Measurements from ENCODE around the gene CHRNG.

The CHRNG gene

GRCh38 chr2:232505856-232506255 is 33.6 kb upstream of the CHRNG start:
- DNase-seq, result no peak

DNA sequence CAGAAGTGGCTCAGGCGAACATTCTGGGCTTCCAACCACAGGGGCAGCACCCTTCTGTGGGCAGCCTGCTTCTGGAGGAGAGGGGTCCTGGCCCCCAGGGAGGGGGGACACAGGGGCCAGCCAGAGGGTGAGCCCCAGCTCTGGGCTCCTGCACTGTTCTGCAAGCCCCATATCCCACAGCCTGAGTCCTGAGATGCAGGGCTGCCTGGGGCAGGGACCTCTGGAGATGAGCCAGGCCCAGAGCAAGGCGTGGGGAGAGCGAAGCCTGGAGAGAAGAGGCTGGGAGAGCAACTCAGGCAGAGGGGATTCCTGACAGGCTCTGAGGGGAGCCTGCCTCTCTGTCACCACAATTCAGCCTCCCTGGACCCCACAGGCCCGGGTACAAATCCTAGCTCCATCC is 32.8 kb upstream of the CHRNG start:
- DNase-seq, result no peak

DNA sequence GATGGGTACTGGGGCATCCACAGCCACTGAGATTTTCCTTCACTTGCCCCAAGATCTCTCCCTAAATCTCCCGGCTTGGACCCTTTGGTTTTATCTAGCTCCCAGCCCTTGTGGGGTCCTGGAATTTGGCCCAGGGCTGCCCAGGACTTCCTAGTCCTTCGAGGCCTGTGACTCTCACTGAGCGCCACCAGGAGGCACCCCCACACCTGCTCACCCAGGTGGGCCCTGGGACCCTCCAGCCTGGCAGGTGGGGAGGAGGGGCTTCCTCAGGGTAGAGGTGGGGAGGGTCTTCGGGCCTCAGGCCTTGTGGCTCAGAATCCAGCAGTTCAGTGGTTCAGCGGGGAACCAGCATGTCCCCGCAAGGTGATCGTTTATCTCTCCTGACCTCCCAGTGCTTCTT is 31.2 kb upstream of the CHRNG start:
- no peak for DNase-seq

GRCh38 chr2:232511336-232511890 is 28.1 kb upstream of the CHRNG start:
- DNase-seq, result no peak

DNA sequence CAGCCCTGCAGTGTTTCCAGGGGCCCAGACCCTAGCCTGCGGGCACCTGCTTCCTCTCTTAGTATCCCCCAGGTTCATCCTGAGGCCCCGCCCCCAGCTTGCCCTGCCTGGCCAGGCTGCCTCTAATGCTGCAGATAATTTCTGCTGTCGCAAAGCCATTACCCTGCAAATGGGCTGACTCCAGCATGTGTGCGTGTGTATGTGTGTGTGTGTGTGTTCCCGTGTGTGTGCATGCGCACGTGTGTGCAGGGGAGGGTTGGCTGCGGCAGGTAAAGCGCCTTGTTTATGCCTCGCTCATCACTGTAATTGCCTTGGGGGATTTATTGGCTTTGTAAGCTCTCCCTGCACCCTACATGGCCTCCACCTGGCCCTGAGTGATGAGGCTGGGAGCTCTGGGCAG is 26.9 kb upstream of the CHRNG start:
- peak; percentile 39 for DNase-seq

DNA sequence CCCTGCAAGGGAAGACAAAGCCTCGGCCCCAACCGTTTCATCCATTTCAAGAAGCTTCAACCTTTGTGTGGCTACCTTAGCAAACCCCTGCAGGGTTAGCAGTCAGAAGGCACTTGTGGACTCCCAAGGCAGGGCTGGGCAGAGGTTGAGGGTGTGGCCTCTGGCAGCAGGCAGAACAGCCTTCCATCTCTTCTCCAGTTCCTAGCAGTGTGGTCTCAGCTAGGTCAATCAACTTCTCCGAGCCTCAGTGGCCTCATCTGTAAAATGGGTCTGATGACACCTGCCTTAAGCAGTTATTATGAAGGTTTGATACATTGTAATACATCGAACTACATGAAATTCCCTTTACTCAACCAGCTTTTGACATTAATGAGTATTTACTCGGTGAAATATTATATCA is 26.1 kb upstream of the CHRNG start:
- no peak for DNase-seq

DNA sequence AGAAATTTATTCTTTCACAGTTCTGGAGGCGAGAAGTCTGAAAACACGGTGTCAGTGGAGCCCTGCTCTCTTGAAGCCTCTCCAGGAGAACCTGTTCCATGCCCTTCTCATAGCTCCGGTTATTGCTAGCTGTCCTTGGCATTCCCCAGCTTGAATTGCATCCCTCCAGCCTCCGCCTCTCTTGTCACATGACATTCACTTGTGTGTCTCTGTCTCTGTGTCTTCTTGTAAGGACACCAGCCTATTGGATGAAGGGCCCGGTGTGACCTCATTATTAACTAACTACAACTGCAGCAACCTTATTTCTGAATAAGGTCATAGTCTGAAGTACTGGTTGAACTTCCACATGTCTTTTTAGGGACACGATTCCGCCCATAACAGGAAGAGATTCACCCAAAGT is 23.9 kb upstream of the CHRNG start:
- no peak for DNase-seq

- no peak for DNase-seq
These were observed 22.9 kb upstream of the CHRNG start for GRCh38 chr2:232516551-232516950.

- DNase-seq, result no peak
These were observed 20.6 kb upstream of the CHRNG start for GRCh38 chr2:232518844-232519243.

GRCh38 chr2:232519581-232520438 is 19.7 kb upstream of the CHRNG start, which contains the start of gene PRSS56:
Gene PRSS56 (plus strand): TSS chr2:232520388. CDS start chr2:232520599, 211 bp downstream.
- DNase-seq, result no peak

- no peak for DNase-seq
These were observed 19.0 kb upstream of the CHRNG start for GRCh38 chr2:232520489-232520888.

DNA sequence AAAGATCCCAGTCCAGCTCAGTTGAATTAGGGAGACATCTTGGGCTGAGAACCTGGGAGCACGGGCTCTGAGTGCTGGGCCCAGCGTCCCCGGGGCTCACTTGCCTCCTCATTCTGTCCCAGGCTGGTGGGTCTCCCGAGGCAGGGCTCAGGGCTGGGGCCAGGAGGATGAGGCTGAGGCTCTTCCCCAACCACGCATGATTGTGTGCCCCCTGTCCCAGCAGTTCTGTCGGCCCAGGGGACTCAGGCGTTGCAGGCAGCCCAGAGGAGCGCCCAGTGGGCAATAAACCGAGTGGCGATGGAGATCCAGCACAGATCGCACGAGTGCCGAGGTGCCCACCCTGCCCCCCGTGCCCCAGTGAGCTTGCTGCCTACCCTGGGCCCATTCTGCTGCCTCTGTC is 18.4 kb upstream of the CHRNG start:
- no peak for DNase-seq

DNA sequence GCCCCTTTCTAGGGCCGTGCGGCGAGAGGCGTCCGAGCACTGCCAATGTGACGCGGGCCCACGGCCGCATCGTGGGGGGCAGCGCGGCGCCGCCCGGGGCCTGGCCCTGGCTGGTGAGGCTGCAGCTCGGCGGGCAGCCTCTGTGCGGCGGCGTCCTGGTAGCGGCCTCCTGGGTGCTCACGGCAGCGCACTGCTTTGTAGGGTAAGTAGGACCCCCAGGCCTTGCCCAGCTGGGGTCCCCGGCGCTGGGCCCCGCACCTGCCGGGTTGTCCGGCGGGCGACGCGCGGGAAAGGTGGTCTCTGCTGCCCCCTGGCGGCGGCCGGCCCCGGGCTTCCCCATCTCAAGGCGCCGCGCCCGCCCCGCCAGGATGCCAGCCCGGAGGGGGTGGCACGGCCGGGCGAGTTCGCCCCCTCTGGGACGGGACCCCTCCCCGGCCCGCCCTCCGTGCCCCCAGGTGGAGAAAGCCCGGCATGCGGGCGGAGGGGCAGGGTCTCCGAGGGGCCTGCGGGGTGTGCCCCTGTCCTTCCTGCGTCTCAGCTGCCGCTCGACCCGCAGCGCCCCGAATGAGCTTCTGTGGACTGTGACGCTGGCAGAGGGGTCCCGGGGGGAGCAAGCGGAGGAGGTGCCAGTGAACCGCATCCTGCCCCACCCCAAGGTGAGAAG is 17.4 kb upstream of the CHRNG start:
- DNase-seq, result no peak

DNA sequence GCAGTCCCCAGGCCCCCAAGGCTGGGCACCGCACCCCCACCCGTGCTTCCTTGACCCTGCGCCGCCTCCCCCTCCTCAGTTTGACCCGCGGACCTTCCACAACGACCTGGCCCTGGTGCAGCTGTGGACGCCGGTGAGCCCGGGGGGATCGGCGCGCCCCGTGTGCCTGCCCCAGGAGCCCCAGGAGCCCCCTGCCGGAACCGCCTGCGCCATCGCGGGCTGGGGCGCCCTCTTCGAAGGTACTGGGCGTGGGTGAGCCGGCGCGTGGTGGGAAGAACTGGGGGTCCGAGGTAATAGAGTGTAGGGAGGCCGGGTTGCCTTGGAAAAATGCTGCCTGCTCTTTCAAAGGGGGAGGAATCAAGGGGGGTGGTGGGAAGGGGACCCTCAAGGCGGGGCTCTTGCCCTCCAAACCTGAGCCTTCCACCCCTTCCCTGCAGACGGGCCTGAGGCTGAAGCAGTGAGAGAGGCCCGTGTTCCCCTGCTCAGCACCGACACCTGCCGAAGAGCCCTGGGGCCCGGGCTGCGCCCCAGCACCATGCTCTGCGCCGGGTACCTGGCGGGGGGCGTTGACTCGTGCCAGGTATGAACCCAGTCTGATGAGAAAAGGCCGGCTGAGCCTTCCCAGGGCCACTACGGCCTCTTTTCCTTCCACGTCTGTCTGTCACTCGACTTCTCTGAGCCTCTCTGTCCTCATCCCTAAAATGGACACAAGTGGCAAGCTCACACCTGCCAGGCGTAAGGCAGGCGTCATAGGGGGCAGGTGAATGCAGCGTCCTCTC is 16.7 kb upstream of the CHRNG start:
- no peak for DNase-seq

DNA sequence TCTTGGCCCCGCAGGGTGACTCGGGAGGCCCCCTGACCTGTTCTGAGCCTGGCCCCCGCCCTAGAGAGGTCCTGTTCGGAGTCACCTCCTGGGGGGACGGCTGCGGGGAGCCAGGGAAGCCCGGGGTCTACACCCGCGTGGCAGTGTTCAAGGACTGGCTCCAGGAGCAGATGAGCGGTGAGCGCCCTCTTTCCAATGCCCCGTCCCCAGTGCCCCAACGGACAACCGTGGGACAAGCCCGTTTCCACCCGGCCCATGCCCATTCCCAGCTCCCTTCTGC is 16.1 kb upstream of the CHRNG start:
- no peak for DNase-seq

DNA sequence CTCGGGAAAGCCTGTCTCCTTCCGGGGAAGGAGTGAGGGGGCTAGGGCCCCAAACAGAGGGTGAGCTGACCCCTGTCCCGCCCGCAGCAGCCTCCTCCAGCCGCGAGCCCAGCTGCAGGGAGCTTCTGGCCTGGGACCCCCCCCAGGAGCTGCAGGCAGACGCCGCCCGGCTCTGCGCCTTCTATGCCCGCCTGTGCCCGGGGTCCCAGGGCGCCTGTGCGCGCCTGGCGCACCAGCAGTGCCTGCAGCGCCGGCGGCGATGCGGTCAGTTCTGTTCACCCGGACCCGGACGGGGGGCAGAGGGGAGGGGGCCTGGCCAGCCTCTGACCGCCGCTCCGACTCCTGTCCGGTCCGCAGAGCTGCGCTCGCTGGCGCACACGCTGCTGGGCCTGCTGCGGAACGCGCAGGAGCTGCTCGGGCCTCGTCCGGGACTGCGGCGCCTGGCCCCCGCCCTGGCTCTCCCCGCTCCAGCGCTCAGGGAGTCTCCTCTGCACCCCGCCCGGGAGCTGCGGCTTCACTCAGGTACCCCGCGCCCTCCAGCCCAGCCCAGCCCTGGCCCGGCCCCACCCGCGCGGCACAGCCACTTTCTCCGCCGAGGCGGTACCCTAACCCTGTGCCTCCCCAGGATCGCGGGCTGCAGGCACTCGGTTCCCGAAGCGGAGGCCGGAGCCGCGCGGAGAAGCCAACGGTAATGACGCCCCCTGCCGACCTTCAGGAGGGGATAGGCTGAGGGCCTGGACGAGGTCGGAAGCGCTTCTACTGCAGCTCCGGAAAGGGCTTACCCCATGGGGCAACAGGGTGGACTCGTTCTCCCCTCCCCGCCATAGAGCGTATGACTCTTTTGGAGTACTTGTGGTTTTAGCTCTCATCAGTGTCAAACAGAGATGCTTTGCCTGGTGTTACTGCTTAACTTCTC is 15.6 kb upstream of the CHRNG start:
- no peak for DNase-seq

GRCh38 chr2:232524771-232525170 is 14.7 kb upstream of the CHRNG start:
- DNase-seq, result no peak

DNA sequence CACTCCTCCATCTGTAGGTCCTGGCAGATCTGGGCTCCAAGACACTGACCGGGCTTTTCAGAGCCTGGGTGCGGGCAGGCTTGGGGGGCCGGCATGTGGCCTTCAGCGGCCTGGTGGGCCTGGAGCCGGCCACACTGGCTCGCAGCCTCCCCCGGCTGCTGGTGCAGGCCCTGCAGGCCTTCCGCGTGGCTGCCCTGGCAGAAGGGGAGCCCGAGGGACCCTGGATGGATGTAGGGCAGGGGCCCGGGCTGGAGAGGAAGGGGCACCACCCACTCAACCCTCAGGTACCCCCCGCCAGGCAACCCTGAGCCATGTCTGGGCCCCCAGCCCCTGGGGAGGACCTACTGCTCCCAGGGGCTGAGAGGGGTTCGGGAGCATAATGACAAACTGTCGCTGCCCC is 14.3 kb upstream of the CHRNG start:
- DNase-seq, result no peak

GRCh38 chr2:232525791-232526371 is 13.6 kb upstream of the CHRNG start, which contains the start of gene CHRND:
Gene CHRND (plus strand): TSS chr2:232526160. CDS start chr2:232526216, 56 bp downstream.
- no peak for DNase-seq

- no peak for DNase-seq
These were observed 13.0 kb upstream of the CHRNG start for GRCh38 chr2:232526372-232526941.

DNA sequence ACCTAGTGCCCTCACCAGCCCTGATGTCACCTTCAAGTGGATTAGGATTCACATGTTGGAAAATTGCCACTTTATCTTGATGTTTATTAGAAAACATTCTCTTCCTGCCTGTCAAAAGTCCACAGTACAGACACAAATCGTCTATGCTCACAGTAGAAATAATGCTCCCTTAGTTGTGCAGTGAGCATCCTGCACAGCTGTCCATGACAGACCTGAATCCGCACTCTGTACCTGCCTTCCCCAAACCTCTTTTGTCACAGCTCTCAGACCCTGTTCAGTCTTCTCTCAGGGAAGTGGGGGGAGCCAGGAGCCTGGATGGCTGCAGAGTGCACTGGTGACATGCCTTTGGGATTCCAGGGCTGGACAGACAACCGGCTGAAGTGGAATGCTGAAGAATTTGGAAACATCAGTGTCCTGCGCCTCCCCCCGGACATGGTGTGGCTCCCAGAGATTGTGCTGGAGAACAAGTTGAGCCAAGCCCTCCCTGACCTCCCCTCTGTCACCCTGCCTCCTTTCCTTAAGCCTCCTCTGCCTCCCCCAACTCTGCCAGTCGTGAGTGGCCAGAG is 11.5 kb upstream of the CHRNG start:
- DNase-seq, result no peak
